AG09309 (cell line): ENCODE measurements around the gene HSH2D.
"Not testable (repeated sequence)": the region's sequence is repeated elsewhere in the genome, so short reads cannot be mapped to it uniquely, and the experiment has no call there.

Experiments used
- DNase-seq: peaks from one replicate; pipeline ENCODE4 v3.0.0-alpha.2; 2010; ENCODE audit warnings: low read depth
- H3K4me3 ChIP-seq: 2 replicates; pipeline ENCODE4 v1.5.1; 2011; ENCODE audit warnings: mild to moderate bottlenecking, low read depth, low read length, moderate library complexity; ENCODE audit not compliant: control insufficient read depth
- TF ChIP-seq, protein P1 (sequence below): IDR thresholded peaks from 2 replicates; pipeline ENCODE4 v1.5.1; 2011; ENCODE audit warnings: mild to moderate bottlenecking, low read depth, low read length, inconsistent platforms; ENCODE audit not compliant: insufficient read depth, control insufficient read depth; ENCODE audit errors: missing control alignments

HSH2D gene

DNA sequence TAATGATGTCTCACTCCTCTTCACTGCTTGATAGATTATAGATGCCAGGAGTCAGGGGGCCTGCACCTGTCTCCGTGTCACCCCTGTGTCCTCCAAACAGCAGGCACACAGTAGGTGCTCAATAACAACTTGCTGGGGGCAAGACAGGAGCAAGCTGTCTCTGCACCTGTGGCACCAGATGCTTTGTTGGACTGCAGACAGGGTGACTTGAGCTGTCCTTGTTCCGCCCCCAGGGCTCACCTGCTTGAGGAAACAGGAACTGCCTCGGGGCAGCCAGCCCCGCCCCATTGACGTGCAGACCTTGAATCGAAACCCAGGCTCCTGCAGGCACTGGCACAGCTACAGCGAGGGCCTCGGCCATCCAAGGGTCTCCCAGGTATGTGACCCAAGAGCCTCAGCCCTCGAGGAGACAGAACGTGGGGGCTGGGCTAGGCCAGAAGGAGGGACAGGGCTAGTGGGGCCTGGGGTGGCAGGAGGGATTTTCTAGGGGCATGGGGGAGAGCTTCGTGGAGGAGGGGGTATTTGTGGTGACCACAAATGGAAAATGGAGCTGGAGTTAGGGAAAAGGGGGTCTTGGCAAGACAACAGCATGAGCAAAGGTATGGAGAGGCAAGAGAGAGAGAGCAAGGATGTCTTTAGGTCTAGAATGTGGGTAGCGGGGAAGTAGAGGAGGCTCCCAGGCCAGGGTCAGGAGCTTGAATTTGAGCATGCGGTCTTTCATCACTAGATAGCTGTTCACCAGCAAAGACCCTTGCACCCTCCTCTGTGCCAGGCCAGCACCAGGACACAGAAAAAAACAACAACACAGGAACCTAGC lies at the start of gene HSH2D:
HSH2D (plus strand) TSS at position 287 of the 817 bp plus-strand sequence. CDS start 5,066 bp downstream, outside the sequence.
- TF ChIP-seq, protein P1, sequence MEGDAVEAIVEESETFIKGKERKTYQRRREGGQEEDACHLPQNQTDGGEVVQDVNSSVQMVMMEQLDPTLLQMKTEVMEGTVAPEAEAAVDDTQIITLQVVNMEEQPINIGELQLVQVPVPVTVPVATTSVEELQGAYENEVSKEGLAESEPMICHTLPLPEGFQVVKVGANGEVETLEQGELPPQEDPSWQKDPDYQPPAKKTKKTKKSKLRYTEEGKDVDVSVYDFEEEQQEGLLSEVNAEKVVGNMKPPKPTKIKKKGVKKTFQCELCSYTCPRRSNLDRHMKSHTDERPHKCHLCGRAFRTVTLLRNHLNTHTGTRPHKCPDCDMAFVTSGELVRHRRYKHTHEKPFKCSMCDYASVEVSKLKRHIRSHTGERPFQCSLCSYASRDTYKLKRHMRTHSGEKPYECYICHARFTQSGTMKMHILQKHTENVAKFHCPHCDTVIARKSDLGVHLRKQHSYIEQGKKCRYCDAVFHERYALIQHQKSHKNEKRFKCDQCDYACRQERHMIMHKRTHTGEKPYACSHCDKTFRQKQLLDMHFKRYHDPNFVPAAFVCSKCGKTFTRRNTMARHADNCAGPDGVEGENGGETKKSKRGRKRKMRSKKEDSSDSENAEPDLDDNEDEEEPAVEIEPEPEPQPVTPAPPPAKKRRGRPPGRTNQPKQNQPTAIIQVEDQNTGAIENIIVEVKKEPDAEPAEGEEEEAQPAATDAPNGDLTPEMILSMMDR = no peak
- no peak within 1 kb of the TSS for H3K4me3 ChIP-seq
- no peak for DNase-seq

- TF ChIP-seq, protein P1 = no peak
- H3K4me3 ChIP-seq = no peak overlapping the region
- no peak for DNase-seq
These were observed 49.0 kb upstream of the HSH2D start for GRCh38 chr19:16094360-16095070.

GRCh38 chr19:16095071-16095571 lies 48.4 kb upstream of the HSH2D start:
- DNase-seq = no peak
- no peak overlapping the region for H3K4me3 ChIP-seq
- TF ChIP-seq, protein P1 = no peak

DNA sequence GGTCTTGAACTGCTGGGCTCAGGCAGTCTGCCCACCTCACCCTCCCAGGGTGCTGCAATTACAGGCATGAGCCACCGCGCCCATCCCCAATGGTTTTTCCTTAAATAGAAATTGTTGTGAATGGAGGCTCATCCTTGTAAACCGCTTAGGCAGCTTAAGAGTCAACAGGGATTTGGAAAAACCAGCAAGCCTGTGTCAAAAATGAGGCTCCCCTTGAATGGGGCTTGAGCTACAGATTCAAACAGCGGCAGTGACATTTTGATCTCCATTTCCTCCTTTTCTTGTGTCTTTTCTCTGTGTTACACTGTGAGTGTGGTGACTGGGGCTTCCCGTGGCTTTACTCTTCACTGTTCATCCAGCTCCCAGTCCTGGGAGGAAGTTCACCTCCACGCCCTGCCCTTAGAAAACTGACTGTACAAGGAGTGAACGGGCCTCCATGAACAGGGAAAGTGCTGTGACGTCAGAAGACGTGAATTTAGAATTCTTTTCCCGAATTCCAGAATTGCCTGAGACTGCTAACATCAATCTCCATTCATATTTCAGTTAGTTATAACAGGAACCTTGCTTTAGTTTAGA lies 47.1 kb upstream of the HSH2D start:
- H3K4me3 ChIP-seq = no peak overlapping the region
- no peak for DNase-seq
- TF ChIP-seq, protein P1 = no peak

- no peak overlapping the region for H3K4me3 ChIP-seq
- TF ChIP-seq, protein P1 = no peak
- no peak for DNase-seq
These were observed 45.1 kb upstream of the HSH2D start for GRCh38 chr19:16098416-16098768.

DNA sequence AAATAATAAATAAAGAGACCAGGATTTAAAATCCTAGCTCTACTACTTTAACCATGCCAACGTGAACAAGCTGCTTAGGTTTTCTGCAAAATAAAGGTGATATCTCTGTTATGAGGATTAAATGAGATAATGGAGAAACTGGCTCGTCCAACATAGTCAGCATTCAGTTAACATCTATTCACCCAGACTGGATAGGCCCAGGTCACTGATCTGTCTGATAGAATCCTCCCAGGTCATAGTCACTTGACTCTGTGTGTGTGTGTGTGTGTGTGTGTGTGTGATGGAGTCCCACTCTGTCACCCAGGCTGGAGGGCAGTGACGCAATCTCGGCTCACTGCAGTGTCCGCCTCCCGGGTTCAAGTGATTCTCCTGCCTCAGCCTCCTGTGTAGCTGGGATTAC lies 44.7 kb upstream of the HSH2D start:
- TF ChIP-seq, protein P1 = no peak
- H3K4me3 ChIP-seq = no peak overlapping the region
- no peak for DNase-seq

GRCh38 chr19:16099314-16099965 lies 44.0 kb upstream of the HSH2D start:
- H3K4me3 ChIP-seq, DNase-seq: not testable (repeated sequence)
